Measurements from ENCODE around the gene ZNF195. TPM values are rescaled to one million over a fixed set of nuclear protein-coding genes. Genes with fewer than 3 reads are reported as not detected.

ZNF195 gene
- total and polyA plus RNA-seq, 2 of the 8 experiments (the other 6 are each of a cell fraction or from before 2014, with no cell fraction given) = 23.9 to 88.6 TPM

GRCh38 chr11:3375552-3375951, 3.4 kb downstream of the ZNF195 start (continued):
- TF ChIP-seq PHF8 (conservative IDR thresholded peaks at IDR 0.05; ENCODE audit: low read depth, low read length) (no peak), NRF1 (IDR thresholded peaks at IDR 0.05; ENCODE audit: low read depth, low read length) (no peak), SAP30 (IDR thresholded peaks at IDR 0.05; ENCODE audit: insufficient read depth, insufficient replicate concordance, low read length) (no peak), E2F6 (IDR thresholded peaks at IDR 0.05) (no peak), CHD1 (IDR thresholded peaks at IDR 0.05; ENCODE audit: low read depth, low read length) (no peak)
- TF ChIP-seq, protein P1, sequence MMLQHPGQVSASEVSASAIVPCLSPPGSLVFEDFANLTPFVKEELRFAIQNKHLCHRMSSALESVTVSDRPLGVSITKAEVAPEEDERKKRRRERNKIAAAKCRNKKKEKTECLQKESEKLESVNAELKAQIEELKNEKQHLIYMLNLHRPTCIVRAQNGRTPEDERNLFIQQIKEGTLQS (IDR thresholded peaks at IDR 0.05; ENCODE audit: insufficient read depth, low read depth, low read length) = no peak

Measured in H1 (cell line).